ENCODE results near the gene FSTL4. TPM values are rescaled to one million over a fixed set of nuclear protein-coding genes. Genes with fewer than 3 reads are reported as not detected.

FSTL4 gene
- total and polyA plus RNA-seq, 2 experiments from 2014 or later = 1.4 to 2.8 TPM

DNA sequence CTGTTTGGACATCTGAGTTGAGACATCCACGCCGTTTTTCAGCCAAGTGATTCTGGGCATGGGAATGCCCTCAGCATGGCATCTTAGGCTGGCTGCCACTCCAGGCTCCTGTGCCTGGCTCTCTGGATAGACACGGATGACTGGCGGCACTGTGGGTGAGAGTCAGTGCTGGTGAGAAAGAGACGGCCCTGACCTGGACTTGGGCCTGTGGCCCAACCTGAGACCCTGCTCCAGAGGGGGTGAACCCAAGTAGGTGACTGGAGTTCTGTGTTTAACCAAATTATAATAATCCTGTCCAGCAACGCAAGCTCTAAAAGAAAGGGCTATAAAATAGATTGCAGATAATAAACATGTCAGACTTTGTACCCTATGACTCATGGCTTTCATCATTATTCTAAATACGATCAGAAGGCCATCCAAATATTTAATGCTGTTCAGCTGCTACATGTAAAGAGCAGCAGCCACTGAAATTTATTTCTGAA lies 386.6 kb downstream of the FSTL4 start:
- TF ChIP-seq ZNF331 (CRISPR knock-in tag; IDR thresholded peaks at IDR 0.05; ENCODE audit: low read depth) (no peak), EZH2phosphoT487 (IDR thresholded peaks at IDR 0.05; ENCODE audit: unreplicated experiment) (no peak), REST (IDR thresholded peaks at IDR 0.05; ENCODE audit: unreplicated experiment) (no peak), STAT1 (IDR thresholded peaks at IDR 0.05; ENCODE audit: unreplicated experiment) (no peak), POLR2AphosphoS5 (IDR thresholded peaks at IDR 0.05; ENCODE audit: low read depth) (no peak), JUNB (IDR thresholded peaks at IDR 0.05; ENCODE audit: unreplicated experiment) (no peak), ETS1 (IDR thresholded peaks at IDR 0.05) (no peak), ZNF462 (CRISPR knock-in tag; IDR thresholded peaks at IDR 0.05) (no peak), CTCF (conservative IDR thresholded peaks at IDR 0.05; ENCODE audit: low read depth in 2 of 2) (no peak), CREB1 (CRISPR knock-in tag; IDR thresholded peaks at IDR 0.05; ENCODE audit: low read depth) (no peak), NANOG (IDR thresholded peaks at IDR 0.05; ENCODE audit: borderline replicate concordance) (no peak), EZH2 (IDR thresholded peaks at IDR 0.05; ENCODE audit: low read depth, unreplicated experiment) (no peak), ZNF114 (CRISPR knock-in tag; IDR thresholded peaks at IDR 0.05) (no peak)
- H3K36me3 ChIP-seq (ENCODE audit: insufficient read depth) = no peaks in the 10 kb centered on the region
- no peaks in the 10 kb centered on the region for H3K4me1 ChIP-seq (ENCODE audit: insufficient read depth)
- H3K4me2 ChIP-seq = no peak overlapping the region
- Mint-ChIP-seq H3K4me3 (no peak overlapping the region), H3K4me1 (peaks cover 5% of the 10 kb centered on the region; the same call in 2 of the 3 replicates), H3K36me3 (ENCODE audit: low read depth) (no peaks in the 10 kb centered on the region), H3K27me3 (ENCODE audit: insufficient read depth, low read depth, poor library complexity) (peaks cover 4% of the 10 kb centered on the region), H3K27ac (no peak overlapping the region), H3K9me3 (no peaks in the 10 kb centered on the region)
- no peaks in the 10 kb centered on the region for H3F3A ChIP-seq (replicated peaks; ENCODE audit: low read depth)
- H2AFZ ChIP-seq = no peak overlapping the region
- no peak for ATAC-seq
- H3K9me2 ChIP-seq (ENCODE audit: insufficient read depth) = no peaks in the 10 kb centered on the region
- DNase-seq (ENCODE audit: low spot score) = no peak
- H3K27me3 ChIP-seq (ENCODE audit: insufficient read depth) = no peaks in the 10 kb centered on the region
- H3K4me3 ChIP-seq = no peak overlapping the region
- H3K79me2 ChIP-seq (replicated peaks; ENCODE audit: insufficient read depth) = no peaks in the 10 kb centered on the region
- no peaks in the 10 kb centered on the region for H4K20me1 ChIP-seq (replicated peaks; ENCODE audit: insufficient read depth)
- no peak overlapping the region for H3K27ac ChIP-seq (ENCODE audit: low read depth)
